Endodermal cell (in vitro differentiated cells): ENCODE data around the gene TIPARP. TPM values are rescaled to one million over a fixed set of nuclear protein-coding genes. Genes with fewer than 3 reads are reported as not detected.
A peak's percentile ranks its signal among the peaks of the same experiment; 100 is the strongest.
"Not testable (repeated sequence)": the region's sequence is repeated elsewhere in the genome, so short reads cannot be mapped to it uniquely, and the experiment has no call there.

Experiments used
- DNase-seq: peaks from one replicate; pipeline ENCODE4 v3.0.0-alpha.2; 2017
- H3K27ac ChIP-seq: 2 replicates; pipeline ENCODE4 v1.5.1; 2013; ENCODE audit warnings: mild to moderate bottlenecking, low read depth, low read length, moderate library complexity
- H3K27me3 ChIP-seq: 2 replicates; pipeline ENCODE4 v1.6.1; 2013; ENCODE audit warnings: mild to moderate bottlenecking, low read length, moderate library complexity; ENCODE audit not compliant: insufficient read depth, control insufficient read depth, poor library complexity, severe bottlenecking
- H3K36me3 ChIP-seq: 2 replicates; pipeline ENCODE4 v1.7.0; 2013; ENCODE audit warnings: mild to moderate bottlenecking, low read length, moderate library complexity; ENCODE audit not compliant: control insufficient read depth, insufficient read depth
- H3K4me1 ChIP-seq: one replicate; pipeline ENCODE4 v1.7.0; 2013; ENCODE audit warnings: low read length; ENCODE audit not compliant: control insufficient read depth, insufficient read depth
- H3K4me3 ChIP-seq: 2 replicates; pipeline ENCODE4 v1.5.1; 2013; ENCODE audit warnings: mild to moderate bottlenecking, low read length, moderate library complexity
- H3K9ac ChIP-seq: 2 replicates; pipeline ENCODE4 v1.6.1; 2013; ENCODE audit warnings: mild to moderate bottlenecking, low read length, moderate library complexity; ENCODE audit not compliant: poor library complexity, severe bottlenecking; ENCODE audit errors: extremely low read depth
- H3K9me3 ChIP-seq: 2 replicates; pipeline ENCODE4 v1.6.1; 2013; ENCODE audit warnings: mild to moderate bottlenecking, low read length, moderate library complexity; ENCODE audit not compliant: control insufficient read depth
- H3K27ac Mint-ChIP-seq: 2 replicates; pipeline ENCODE4 v1.8.0; 2020; ENCODE audit warnings: mixed read lengths
- H3K27me3 Mint-ChIP-seq: 2 replicates; pipeline ENCODE4 v1.8.0; 2021; ENCODE audit warnings: mild to moderate bottlenecking, mixed read lengths; ENCODE audit not compliant: insufficient read depth
- H3K36me3 Mint-ChIP-seq: 2 replicates; pipeline ENCODE4 v1.8.0; 2020; ENCODE audit warnings: low read depth, mixed read lengths
- H3K4me1 Mint-ChIP-seq: 2 replicates; pipeline ENCODE4 v1.8.0; 2020; ENCODE audit warnings: mixed read lengths
- H3K4me3 Mint-ChIP-seq: 2 replicates; pipeline ENCODE4 v1.8.0; 2020; ENCODE audit warnings: mild to moderate bottlenecking, moderate library complexity, mixed read lengths
- H3K9me3 Mint-ChIP-seq: 2 replicates; pipeline ENCODE4 v1.8.0; 2020; ENCODE audit warnings: mild to moderate bottlenecking, mixed read lengths
- WGBS, 2 experiments: methylation state at CpG; one replicate each; pipeline versions ENCODE4 v1.1.5 to v1.1.7; 2013; ENCODE audit warnings: missing lambda C conversion rate in 2 of 2, mixed read lengths in 1 of 2; ENCODE audit not compliant: insufficient coverage in 1 of 2, insufficient read length in 1 of 2; 5-methylcytosine and 5-hydroxymethylcytosine counted together
- total RNA-seq, 2 donors: library from RNA; stranded (reverse); fragmentation: NEBNext Ultra II Directional in 1 of 2; extraction: Animal tissue kit (Norgen Biotek cat#: 25700) in 1 of 2; gene quantifications; 2 replicates in 1 of 2; 3 replicates in 1 of 2; pipeline ENCODE4 v1.2.1, GENCODE V29; 2021
- TF ChIP-seq, protein P1 (sequence below): fragments of 200-600 bp; sonication (generic); conservative IDR thresholded peaks from 2 replicates; pipeline ENCODE4 v1.5.0; 2021; ENCODE audit warnings: antibody characterized with exemption, mild to moderate bottlenecking

The TIPARP gene
- total RNA-seq, 2 donors from 2014 or later, result 27.1 to 34.3 TPM

DNA sequence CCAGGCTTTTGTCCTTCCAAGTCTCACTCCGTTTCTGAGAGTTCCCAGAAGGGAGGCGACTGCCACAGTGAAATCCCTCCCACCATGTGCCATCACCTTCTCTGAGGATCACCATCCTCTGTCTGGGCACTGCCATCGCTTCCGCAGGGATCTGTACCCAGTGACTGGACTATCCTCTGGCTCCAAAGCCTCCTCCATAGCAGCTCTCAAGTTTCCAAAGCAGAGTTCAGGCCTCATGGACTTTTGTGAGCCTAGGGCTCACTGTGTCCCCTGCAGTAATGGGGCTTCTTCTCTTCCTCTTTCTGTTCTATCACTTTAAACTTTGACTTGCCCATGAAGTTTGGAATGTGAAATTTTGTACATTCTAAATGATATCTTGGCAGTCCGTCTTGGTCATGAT is 63.9 kb downstream of the TIPARP start:
- H3K27me3 ChIP-seq, result no peaks in the 10 kb centered on the region
- 89 to 91% methylated on average over 3 to 5 of the region's 5 CpGs for WGBS, 2 experiments
- peaks cover 23% of the 10 kb centered on the region for H3K4me1 Mint-ChIP-seq

DNA sequence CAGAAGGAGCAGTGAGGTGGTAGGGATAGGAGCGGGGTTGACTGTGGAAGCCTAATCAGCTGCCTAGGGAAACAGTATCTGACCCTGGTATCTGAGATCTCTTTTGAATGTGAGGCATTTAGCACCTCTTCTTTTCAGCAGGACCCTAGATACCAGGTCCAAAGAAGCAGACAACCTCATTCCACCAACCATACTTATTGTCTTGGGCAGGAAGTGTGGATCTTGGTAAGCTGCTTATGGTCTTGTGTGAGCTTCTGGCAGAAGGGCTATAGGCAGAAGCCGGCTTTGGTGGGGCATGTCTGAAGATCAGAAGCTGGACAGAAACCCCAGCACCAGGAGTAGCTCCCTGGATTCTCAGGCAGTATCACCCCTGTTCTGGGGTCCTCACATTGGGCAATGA is 65.6 kb downstream of the TIPARP start:
- H3K4me1 Mint-ChIP-seq, result peaks cover 25% of the 10 kb centered on the region
- peak; percentile 65 for DNase-seq
- peaks cover 13% of the 10 kb centered on the region for H3K9me3 Mint-ChIP-seq
- peak overlapping the region; percentile 12 for H3K27ac Mint-ChIP-seq
- TF ChIP-seq, protein P1, sequence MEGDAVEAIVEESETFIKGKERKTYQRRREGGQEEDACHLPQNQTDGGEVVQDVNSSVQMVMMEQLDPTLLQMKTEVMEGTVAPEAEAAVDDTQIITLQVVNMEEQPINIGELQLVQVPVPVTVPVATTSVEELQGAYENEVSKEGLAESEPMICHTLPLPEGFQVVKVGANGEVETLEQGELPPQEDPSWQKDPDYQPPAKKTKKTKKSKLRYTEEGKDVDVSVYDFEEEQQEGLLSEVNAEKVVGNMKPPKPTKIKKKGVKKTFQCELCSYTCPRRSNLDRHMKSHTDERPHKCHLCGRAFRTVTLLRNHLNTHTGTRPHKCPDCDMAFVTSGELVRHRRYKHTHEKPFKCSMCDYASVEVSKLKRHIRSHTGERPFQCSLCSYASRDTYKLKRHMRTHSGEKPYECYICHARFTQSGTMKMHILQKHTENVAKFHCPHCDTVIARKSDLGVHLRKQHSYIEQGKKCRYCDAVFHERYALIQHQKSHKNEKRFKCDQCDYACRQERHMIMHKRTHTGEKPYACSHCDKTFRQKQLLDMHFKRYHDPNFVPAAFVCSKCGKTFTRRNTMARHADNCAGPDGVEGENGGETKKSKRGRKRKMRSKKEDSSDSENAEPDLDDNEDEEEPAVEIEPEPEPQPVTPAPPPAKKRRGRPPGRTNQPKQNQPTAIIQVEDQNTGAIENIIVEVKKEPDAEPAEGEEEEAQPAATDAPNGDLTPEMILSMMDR, result no peak
- H3K9ac ChIP-seq, result no peak overlapping the region
- peaks cover 10% of the 10 kb centered on the region for H3K9me3 ChIP-seq
- H3K4me3 ChIP-seq, result no peak overlapping the region
- H3K27me3 ChIP-seq, result no peaks in the 10 kb centered on the region
- 50 to 64% methylated on average over 2 of the region's 2 CpGs for WGBS, 2 experiments
- H3K4me1 ChIP-seq, result peaks cover 11% of the 10 kb centered on the region
- no peaks in the 10 kb centered on the region for H3K36me3 ChIP-seq
- H3K27me3 Mint-ChIP-seq, result no peaks in the 10 kb centered on the region
- no peak overlapping the region for H3K4me3 Mint-ChIP-seq
- peaks cover 3% of the 10 kb centered on the region for H3K36me3 Mint-ChIP-seq
- H3K27ac ChIP-seq, result no peak overlapping the region

More for the DNA sequence above, 63.9 kb downstream of the TIPARP start:
- peaks cover 11% of the 10 kb centered on the region for H3K4me1 ChIP-seq
- H3K9ac ChIP-seq, result no peak overlapping the region
- H3K36me3 ChIP-seq, result no peaks in the 10 kb centered on the region
- Mint-ChIP-seq H3K4me3 (no peak overlapping the region), H3K36me3 (peaks cover 3% of the 10 kb centered on the region), H3K27me3 (no peaks in the 10 kb centered on the region), H3K9me3 (peaks cover 13% of the 10 kb centered on the region), H3K27ac (no peak overlapping the region)
- TF ChIP-seq, protein P1, result no peak
- peaks cover 10% of the 10 kb centered on the region for H3K9me3 ChIP-seq
- no peak overlapping the region for H3K4me3 ChIP-seq
- H3K27ac ChIP-seq, result no peak overlapping the region
- DNase-seq, result no peak

DNA sequence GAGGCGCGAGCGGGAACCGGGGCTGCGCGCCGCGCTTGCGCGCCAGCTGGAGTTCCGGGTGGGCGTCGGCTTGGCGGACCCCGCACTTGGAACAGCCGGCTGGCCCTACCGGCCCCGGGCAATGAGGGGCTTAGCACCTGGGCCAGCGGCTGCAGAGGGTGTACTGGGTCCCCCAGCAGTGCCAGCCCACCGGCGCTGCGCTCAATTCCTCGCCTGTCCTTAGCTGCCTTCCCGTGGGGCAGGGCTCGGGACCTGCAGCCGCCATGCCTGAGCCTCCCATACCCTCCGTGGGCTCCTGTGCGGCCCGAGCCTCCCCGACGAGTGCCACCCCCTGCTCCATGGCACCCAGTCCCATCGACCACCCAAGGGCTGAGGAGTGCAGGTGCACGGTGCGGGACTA is 66.2 kb downstream of the TIPARP start:
- not testable (repeated sequence) for H3K9me3 ChIP-seq, H3K27ac Mint-ChIP-seq, H3K36me3 ChIP-seq, H3K9ac ChIP-seq, H3K27ac ChIP-seq, H3K36me3 Mint-ChIP-seq, H3K27me3 ChIP-seq, H3K4me3 ChIP-seq, H3K4me3 Mint-ChIP-seq, DNase-seq, H3K27me3 Mint-ChIP-seq
- peaks cover 13% of the 10 kb centered on the region for H3K9me3 Mint-ChIP-seq
- 90 to 93% methylated on average over 14 to 34 of the region's 34 CpGs for WGBS, 2 experiments
- peaks cover 25% of the 10 kb centered on the region for H3K4me1 Mint-ChIP-seq
- peaks cover 11% of the 10 kb centered on the region for H3K4me1 ChIP-seq

DNA sequence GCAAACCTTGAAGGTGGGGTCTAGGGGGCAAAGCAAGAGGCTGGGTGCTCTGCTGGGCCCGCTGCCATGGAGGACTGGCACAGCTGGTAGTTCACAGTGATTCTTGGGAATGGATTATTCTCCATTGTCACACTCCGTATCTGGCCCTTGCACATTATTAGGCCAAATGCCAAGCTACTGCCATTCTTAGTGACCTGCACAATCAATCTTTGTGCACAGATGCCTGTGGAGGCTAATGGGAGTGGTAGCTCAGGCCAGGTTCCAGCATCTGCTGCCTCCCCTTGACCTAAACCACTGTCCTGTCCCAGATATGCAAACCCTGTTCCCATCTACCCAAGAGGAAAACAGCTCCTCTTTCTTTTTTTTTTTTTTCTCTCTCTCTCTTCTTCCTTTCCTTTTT is 67.5 kb downstream of the TIPARP start:
- H3K4me3 Mint-ChIP-seq, result no peak overlapping the region
- no peaks in the 10 kb centered on the region for H3K27me3 Mint-ChIP-seq
- H3K36me3 ChIP-seq, result no peaks in the 10 kb centered on the region

More for the DNA sequence above, 67.5 kb downstream of the TIPARP start:
- H3K4me1 ChIP-seq, result peaks cover 11% of the 10 kb centered on the region
- no peak overlapping the region for H3K27ac ChIP-seq
- no peak overlapping the region for H3K27ac Mint-ChIP-seq
- 87 to 100% methylated on average over 2 of the region's 2 CpGs for WGBS, 2 experiments
- TF ChIP-seq, protein P1, result no peak
- no peaks in the 10 kb centered on the region for H3K27me3 ChIP-seq
- no peak overlapping the region for H3K4me3 ChIP-seq
- H3K9me3 ChIP-seq, result peaks cover 19% of the 10 kb centered on the region
- peaks cover 3% of the 10 kb centered on the region for H3K36me3 Mint-ChIP-seq
- peaks cover 25% of the 10 kb centered on the region for H3K4me1 Mint-ChIP-seq
- no peak for DNase-seq
- H3K9ac ChIP-seq, result no peak overlapping the region
- peaks cover 12% of the 10 kb centered on the region for H3K9me3 Mint-ChIP-seq
